HepG2 (cell line): ENCODE measurements around the gene CAB39. TPM values are rescaled to one million over a fixed set of nuclear protein-coding genes. Genes with fewer than 3 reads are reported as not detected.

ENCODE experiments used
- GPBP1L1 ChIP-seq: sonication (generic); formaldehyde crosslinking; IDR thresholded peaks from 2 replicates; pipeline ENCODE4 v1.5.0; 2020; ENCODE audit warnings: mild to moderate bottlenecking, missing genetic modification reagents
- HDAC6 ChIP-seq: fragments of 200-600 bp; sonication (generic); IDR thresholded peaks from 2 replicates; pipeline ENCODE4 v1.7.0; 2017; ENCODE audit warnings: mild to moderate bottlenecking, antibody characterized with exemption, low read length, low read depth
- PLRG1 ChIP-seq: fragments of 450-650 bp; conservative IDR thresholded peaks from 2 replicates; pipeline ENCODE4 v1.6.1; 2016
- RBFOX2 ChIP-seq: fragments of 200-400 bp; formaldehyde crosslinking; IDR thresholded peaks from 2 replicates; pipeline ENCODE4 v1.6.1; 2017; ENCODE audit warnings: low read depth, mild to moderate bottlenecking, low read length
- STAT6 ChIP-seq: sonication (generic); formaldehyde crosslinking; IDR thresholded peaks from 2 replicates; pipeline ENCODE4 v1.4.0; 2020; ENCODE audit warnings: missing genetic modification reagents, mild to moderate bottlenecking, borderline replicate concordance
- ZFP1 ChIP-seq: IDR thresholded peaks from 2 replicates; pipeline ENCODE4 v1.6.1; 2016
- ZFP37 ChIP-seq: sonication (generic); formaldehyde crosslinking; IDR thresholded peaks from 2 replicates; pipeline ENCODE4 v1.4.0; 2020; ENCODE audit warnings: missing genetic modification reagents, borderline replicate concordance
- ZNF142 ChIP-seq: sonication (generic); formaldehyde crosslinking; IDR thresholded peaks from 2 replicates; pipeline ENCODE4 v1.4.0; 2020; ENCODE audit warnings: missing genetic modification reagents
- ZNF547 ChIP-seq: sonication (generic); formaldehyde crosslinking; IDR thresholded peaks from 2 replicates; pipeline ENCODE4 v1.5.1; 2020; ENCODE audit warnings: mild to moderate bottlenecking, missing genetic modification reagents
- ZNF552 ChIP-seq: sonication (generic); formaldehyde crosslinking; IDR thresholded peaks from 2 replicates; pipeline ENCODE4 v1.9.0; 2022; ENCODE audit warnings: missing genetic modification reagents, mild to moderate bottlenecking, borderline replicate concordance
- ZNF597 ChIP-seq: sonication (generic); formaldehyde crosslinking; IDR thresholded peaks from 2 replicates; pipeline ENCODE4 v1.5.0; 2020; ENCODE audit warnings: missing genetic modification reagents
- ZNF703 ChIP-seq: sonication (generic); formaldehyde crosslinking; IDR thresholded peaks from 2 replicates; pipeline ENCODE4 v1.5.1; 2020; ENCODE audit warnings: missing genetic modification reagents, mild to moderate bottlenecking, moderate library complexity, borderline replicate concordance
- polyA plus RNA-seq, 8 experiments: library from polyadenylated mRNA; depleted of rRNA in 3 of 8; stranded (reverse) in 7 of 8; unstranded in 1 of 8; fragments of >200 nt; fragmentation: Illumina TruSeq in 4 of 8; extraction: Trizol in 4 of 8; gene quantifications; 2 replicates each; pipeline versions ENCODE4 v1.2.1 to v1.2.3, GENCODE V29; 2011 to 2016; ENCODE audit warnings: low read depth in 4 of 8, missing spikeins in 1 of 8, mixed read lengths in 1 of 8; ENCODE audit not compliant: insufficient read depth in 1 of 8
- total RNA-seq, 5 experiments: library from RNA; depleted of rRNA; stranded (reverse); fragments of >200 nt; fragmentation: Illumina TruSeq; extraction: Trizol; gene quantifications; 2 replicates each; pipeline ENCODE4 v1.2.3, GENCODE V29; 2016; ENCODE audit warnings: low read depth in 1 of 5
- TF ChIP-seq, protein P1 (sequence below): sonication (generic); formaldehyde crosslinking; IDR thresholded peaks from 2 replicates; pipeline ENCODE4 v1.9.0; 2022; ENCODE audit warnings: missing genetic modification reagents, mild to moderate bottlenecking, borderline replicate concordance
- TF ChIP-seq, protein P2 (sequence below): sonication (generic); formaldehyde crosslinking; IDR thresholded peaks from 2 replicates; pipeline ENCODE4 v1.5.1; 2020; ENCODE audit warnings: missing genetic modification reagents, mild to moderate bottlenecking, borderline replicate concordance

CAB39 gene
- total and polyA plus RNA-seq, 2 of the 13 experiments (the other 11 are each of a cell fraction or from before 2014, with no cell fraction given), result 19.3 to 45.3 TPM

GRCh38 chr2:230738924-230739323 lies 26.3 kb downstream of the CAB39 start (continued):
- TF ChIP-seq ZNF142 (CRISPR knock-in tag) (no peak), HDAC6 (no peak), ZNF547 (CRISPR knock-in tag) (no peak), ZFP37 (no peak), ZNF597 (CRISPR knock-in tag) (no peak), ZNF552 (CRISPR knock-in tag) (no peak), STAT6 (CRISPR knock-in tag) (no peak; the same call in 1 of the 2 replicates), PLRG1 (no peak), ZNF703 (CRISPR knock-in tag) (no peak), RBFOX2 (no peak), GPBP1L1 (CRISPR knock-in tag) (no peak), ZFP1 (CRISPR knock-in tag) (no peak; the same call in 1 of the 2 replicates)
- TF ChIP-seq, protein P1, sequence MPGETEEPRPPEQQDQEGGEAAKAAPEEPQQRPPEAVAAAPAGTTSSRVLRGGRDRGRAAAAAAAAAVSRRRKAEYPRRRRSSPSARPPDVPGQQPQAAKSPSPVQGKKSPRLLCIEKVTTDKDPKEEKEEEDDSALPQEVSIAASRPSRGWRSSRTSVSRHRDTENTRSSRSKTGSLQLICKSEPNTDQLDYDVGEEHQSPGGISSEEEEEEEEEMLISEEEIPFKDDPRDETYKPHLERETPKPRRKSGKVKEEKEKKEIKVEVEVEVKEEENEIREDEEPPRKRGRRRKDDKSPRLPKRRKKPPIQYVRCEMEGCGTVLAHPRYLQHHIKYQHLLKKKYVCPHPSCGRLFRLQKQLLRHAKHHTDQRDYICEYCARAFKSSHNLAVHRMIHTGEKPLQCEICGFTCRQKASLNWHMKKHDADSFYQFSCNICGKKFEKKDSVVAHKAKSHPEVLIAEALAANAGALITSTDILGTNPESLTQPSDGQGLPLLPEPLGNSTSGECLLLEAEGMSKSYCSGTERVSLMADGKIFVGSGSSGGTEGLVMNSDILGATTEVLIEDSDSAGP (CRISPR knock-in tag), result no peak
- TF ChIP-seq, protein P2, sequence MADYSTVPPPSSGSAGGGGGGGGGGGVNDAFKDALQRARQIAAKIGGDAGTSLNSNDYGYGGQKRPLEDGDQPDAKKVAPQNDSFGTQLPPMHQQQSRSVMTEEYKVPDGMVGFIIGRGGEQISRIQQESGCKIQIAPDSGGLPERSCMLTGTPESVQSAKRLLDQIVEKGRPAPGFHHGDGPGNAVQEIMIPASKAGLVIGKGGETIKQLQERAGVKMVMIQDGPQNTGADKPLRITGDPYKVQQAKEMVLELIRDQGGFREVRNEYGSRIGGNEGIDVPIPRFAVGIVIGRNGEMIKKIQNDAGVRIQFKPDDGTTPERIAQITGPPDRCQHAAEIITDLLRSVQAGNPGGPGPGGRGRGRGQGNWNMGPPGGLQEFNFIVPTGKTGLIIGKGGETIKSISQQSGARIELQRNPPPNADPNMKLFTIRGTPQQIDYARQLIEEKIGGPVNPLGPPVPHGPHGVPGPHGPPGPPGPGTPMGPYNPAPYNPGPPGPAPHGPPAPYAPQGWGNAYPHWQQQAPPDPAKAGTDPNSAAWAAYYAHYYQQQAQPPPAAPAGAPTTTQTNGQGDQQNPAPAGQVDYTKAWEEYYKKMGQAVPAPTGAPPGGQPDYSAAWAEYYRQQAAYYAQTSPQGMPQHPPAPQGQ (CRISPR knock-in tag), result no peak
